GM18907 (cell line): ENCODE data around the gene MYH7.
A peak's percentile ranks its signal among the peaks of the same experiment; 100 is the strongest.
"Not testable (repeated sequence)": the region's sequence is repeated elsewhere in the genome, so short reads cannot be mapped to it uniquely, and the experiment has no call there.

Source experiments
- ATAC-seq: cut with Tn5 transposase; IDR thresholded peaks from one replicate; pipeline ENCODE4 v1.9.1; 2021; ENCODE audit warnings: mild to moderate bottlenecking, moderate library complexity; ENCODE audit not compliant: unreplicated experiment

MYH7 gene

DNA sequence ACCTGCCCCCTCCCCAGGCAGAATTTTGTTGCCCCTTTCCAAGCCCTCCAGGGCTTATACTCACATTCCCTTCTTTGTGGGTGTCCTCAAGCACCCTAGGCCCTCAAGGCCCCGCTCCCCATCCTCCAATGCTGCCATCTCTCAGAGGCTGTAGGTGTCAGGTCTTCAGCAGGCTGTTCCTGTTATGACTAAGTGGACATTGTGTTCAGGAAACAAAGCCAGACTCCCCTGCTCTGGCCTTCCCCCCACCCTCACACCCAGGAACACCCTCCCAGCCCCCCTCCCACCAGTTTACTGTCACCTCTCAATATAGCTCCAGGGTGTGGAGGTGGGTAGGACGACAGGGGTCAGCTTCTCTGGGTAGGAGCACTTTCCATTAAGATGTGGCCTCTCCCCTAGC lies 26.0 kb downstream of the MYH7 start:
- no peak for ATAC-seq

DNA sequence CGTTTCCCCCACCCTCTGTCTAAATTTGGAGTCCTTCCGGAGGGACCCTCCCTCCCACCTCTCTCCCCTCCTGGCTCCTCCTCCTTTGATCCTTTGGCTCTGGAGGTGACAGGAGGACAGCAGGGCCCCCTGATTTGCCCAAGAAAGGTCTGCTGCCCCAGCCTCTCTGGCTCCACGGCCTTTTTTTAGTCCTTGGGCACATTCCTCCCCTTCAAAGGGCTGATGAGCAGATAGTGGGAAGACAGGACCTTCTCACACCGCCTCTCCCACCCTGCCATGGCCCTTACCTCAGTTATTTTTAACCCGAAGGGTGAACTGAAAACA lies 27.2 kb downstream of the MYH7 start:
- ATAC-seq: no peak

DNA sequence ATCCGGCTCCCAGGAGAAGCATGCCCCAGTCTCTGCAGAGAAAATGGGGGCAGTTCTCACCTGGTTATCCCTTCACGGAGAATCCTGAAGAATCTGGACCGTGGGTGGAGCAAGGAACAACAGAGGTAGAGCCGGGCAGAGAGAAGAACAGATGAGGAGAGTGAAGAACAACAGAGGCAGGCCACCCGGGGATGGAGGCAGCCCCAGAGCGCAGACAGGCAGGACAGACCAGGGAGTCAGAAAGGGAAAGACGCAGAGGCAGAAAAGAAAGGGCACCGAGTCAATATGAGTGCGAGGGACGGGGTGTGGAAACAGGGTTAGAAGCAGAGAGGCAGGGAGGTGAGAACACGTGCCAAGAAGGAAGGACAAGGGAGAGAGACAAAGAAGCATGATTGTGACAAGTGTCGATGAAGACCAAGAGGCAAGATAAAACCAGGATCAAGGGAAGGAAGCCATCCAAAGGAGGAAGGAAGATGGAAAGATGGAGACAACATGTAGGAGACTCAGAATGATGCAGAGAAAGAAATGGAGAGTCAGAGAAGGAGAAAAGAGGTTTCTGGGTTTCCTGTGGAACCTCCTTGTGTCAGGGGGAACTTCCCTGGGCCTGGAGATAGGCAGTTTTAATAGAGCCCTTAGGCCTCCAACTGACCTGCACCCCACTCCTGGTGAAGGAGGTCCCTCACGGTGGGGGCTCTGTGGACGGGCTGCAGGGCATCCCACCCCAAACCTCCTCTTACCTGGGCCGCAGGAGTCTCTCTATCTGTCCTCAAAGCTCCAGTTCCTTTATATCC lies 27.7 kb downstream of the MYH7 start, which contains the start of gene MYH6:
TSS of gene MYH6 (minus strand) at position 758 of the 791 bp plus-strand sequence. CDS start 1,050 bp downstream, outside the sequence.
- no peak for ATAC-seq

DNA sequence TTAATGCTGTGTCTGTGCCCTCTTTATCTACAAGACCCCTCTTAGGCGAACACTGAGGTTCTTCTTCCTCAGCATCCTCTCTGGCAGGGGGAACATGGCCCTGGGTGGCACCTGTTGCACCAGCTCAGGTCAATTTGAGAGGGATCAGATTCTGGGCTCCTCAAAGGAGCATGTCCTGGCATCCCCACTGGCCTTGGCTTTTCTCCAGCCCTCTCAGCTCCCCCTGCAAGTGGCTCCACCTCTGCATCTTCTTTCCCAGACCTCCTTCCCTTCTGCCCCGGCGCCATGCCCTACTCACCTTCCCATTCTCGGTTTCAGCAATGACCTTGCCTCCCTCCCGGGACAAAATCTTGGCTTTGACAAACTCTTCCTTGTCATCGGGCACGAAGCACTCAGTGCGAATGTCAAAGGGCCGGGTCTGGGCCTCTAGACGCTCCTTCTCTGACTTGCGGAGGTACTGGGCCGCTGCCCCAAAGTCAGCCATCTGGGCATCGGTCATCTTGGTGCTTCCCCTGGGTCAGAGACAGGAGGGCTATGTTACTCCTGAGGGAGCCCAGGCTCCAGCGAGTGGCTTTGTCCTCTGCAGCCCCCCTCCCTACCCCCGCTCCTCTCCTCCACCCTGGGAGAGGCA lies 28.6 kb downstream of the MYH7 start:
- ATAC-seq: no peak

DNA sequence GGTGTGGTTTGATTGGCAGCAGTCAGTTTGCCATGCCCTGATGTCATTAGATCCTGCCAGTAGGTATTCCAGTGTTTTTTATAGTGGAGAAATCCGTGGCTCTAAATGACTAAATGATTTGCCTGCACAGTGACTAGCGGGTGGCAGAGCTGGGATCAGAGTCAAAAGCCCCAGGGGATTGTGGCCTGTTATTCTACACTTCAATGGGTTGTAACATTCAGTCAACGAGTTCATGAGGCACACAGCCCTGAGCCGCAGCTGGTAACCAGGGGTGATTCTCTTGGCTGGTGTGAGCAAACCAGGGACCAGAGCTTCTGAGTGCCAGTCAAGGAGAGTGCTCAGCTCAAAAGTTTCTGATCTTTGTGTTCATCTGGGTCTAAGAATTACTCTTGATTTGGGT lies 29.2 kb downstream of the MYH7 start:
- peak; percentile 73 for ATAC-seq

DNA sequence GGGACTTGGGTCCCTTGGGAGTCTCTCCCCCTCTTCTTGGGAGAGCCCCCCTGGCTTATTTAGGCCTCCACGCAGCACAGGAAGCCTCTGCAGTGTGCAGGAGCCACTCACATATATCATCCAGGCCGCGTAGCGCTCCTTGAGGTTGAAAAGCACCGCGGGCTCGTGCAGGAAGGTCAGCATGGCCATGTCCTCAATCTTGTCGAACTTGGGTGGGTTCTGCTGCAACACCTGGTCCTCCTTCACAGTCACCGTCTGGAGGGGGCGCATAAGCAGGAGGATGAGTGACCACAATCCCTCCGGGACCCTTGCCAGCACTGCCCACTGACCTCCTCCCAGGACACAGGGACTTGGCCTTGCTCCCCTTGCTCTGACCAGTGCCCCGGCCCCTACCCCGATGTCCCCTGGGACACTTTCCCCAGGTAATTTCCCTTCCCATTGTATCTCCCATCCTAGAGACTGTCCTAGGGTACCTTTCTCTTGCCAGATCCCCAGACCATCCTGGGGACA lies 29.9 kb downstream of the MYH7 start:
- ATAC-seq: no peak

DNA sequence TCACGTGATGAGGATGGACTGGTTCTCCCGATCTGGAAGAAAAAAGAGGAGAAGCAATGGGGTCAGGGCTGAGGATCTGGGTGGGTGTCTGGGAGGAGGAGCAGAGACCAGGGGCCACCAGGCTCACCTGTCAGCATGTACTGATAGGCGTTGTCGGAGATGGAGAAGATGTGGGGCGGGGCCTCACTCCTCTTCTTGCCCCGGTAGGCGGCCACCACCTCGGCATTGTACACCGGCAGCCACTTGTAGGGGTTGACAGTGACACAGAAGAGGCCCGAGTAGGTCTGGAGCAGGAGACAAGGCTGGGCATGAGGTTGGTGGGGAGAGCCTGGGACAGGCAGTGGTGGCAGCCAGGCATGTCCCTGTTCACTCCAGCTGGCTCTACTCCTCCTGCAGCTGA lies 30.4 kb downstream of the MYH7 start:
- no peak for ATAC-seq

DNA sequence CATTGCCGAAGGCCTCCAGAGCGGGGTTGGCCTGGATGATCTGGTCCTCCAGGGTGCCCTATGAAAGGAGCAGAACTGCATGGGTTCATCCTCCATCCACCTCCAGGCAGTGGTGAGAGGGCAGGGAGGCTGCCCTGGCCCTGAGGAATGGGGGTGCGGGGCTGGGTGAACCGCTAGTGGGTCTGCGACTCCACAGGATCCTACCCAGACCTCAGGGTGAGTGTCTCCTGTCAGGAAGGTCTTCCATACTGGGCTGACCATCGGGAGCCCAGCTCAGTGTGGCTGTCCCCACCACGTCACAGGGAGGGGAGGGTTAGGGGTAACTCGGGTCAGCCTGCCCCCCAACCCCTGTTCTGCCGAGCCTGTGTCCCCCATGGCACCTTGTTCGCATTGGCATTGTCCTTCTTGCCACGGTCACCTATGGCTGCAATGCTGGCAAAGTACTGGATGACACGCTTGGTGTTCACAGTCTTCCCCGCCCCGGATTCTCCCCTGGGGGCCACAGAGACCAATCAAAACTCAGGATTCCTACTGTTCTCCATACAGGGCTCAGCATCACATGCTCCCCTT lies 31.0 kb downstream of the MYH7 start:
- ATAC-seq: no peak

DNA sequence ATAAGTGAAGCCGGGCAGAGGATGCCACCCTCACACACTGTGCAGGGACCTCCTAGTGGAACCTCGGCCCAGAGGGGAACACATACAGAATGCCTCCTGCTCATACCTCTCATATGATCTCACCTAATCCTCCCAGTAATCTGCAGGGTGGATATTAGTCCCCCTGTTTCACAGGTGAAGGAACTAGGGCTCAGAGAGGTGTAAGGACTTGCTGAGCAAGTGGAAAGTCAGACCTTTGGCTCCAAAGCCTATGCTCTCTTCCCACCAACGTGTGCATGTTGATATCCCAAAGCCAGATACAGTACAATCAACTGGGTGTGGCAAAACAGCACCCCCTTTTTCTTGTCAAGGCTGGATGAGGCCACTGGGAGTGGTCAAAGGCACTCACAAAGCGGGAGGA lies 31.6 kb downstream of the MYH7 start:
- no peak for ATAC-seq

DNA sequence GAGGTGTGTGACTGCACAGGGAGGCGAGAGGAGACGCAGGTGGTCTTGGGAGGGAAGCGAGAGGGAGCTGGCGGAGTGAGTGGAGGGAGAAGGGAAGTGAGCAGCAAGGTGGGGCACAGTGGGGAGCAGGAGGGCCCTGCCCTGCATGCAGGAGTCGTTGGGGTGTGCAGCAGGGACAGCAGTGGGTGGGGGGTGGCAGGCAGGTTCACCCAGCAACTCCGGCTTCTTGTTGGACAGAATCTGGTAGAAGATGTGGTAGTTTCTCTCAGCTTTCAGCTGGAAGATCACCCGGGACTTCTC lies 32.4 kb downstream of the MYH7 start:
- ATAC-seq: no peak

DNA sequence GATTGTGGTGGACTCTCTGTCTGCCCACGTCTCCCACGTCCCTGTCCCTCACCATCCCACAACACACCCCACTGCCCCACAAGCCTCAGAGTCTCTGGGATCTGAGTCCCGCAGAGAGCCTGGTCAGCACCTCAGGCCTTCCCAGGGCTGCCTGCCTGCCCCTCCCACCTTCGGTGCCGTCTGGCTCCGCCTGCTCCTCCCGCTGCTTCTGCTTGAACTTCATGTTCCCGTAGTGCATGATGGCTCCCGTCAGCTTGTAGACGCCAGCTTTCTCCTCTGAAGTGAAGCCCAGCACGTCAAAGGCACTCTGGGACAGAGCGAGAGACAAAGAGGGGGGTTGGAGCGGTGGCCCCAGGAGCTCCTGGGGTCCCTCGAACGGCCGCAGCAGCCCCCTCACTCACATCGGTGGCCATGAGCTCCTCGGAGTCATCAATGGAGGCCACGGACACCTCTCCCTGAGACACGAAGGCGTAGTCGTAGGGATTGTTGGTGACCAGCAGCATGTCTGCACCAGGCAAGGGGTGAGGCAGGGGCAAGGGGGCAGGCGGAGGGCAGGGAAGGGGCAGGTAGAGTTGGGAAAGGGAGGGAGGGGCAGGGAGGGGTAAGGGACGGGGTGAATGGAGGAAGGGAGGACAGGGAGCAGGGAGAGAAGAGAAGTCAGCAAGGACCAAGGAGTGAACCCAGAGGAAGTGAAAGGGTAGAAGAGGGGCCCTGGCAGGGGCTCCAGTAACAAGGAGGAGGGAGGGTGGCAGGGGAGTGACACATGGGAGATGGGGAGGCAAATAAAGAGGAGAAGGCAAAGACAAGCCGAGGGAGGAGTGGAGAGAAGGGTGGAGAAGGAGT lies 32.9 kb downstream of the MYH7 start:
- no peak for ATAC-seq

DNA sequence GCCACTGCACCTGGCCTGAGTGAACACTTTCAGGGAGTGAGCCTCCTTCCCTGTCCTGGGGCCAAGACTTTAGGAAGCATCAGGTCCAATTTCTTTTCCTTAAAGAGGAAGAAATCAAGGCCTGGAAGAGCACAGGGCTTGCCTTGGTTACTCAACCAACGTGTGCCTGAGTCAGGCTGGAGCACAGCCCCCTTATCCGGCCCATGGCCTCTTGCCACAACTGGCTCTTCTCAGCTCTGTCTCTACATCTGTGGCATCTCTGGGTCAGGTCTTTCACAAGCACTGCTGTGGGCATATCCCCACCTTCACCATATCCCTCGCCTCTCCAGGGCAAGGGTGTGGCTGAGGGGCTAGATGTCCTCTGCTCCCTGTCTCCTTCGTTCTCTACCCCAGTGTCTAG lies 34.2 kb downstream of the MYH7 start:
- no peak for ATAC-seq

DNA sequence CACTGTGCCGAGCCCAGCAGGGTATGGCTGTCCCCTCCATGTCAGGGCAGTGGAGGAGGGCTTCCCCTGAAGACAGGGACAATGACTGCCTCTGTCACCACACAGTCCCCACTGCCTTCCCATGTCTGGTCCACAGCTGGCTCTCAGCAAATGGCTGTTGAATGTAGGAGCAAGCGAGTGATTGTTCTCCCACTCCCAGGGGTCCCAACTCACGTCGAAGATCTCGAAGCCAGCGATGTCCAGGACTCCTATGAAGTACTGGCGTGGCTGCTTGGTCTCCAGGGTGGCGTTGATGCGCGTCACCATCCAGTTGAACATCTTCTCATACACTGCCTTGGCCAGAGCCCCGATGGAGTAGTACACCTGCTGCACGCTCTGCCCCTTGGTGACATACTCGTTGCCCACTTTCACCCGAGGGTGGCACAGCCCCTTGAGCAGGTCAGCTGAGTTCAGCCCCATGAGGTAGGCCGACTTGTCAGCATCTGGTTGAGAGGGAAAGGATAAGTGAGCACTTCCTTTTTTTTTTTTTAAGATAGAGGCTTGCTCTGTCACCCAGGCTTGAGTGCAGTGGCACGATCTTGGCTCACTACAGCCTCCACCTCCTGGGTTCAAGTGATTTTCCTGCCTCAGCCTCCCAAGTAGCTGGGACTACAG lies 34.8 kb downstream of the MYH7 start:
- not testable (repeated sequence) for ATAC-seq

DNA sequence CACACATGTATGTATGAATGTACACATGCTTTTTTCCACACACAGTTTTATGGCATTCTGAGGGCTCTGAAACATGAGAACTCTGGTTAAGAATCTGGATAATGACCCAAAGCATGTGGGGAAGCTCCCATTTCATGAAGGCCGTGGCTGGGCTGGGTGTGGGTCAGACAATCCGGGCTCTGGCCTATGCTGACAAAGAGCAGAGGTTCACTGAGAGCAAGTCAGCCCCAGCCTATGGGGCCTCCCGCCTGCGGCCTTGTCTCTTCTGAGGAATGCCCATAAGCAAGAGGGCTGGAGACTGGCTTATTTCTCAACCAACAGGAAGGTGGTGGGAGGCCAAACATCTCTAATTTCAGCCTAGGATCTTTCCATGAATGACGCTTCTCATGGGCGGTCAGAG lies 35.9 kb downstream of the MYH7 start:
- ATAC-seq: no peak

DNA sequence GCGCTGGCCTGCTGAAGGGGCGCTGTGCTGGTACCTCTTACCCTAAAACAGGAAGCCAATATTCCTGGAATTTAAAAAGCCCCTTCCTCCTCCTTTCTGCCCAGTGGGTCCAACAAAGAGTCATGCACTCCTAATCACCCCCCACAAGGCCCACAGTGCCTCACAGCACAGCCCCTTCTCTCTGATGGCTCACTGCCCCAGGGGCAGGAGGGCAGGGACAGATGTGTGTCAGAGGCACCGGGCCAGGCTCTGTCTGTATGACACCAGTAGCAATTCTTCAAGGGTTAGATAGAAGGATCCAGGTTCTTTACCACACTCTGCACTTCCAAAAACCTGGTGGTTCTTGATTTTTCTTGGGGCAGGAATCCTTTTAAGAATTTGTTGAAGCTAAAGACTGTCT lies 36.3 kb downstream of the MYH7 start:
- ATAC-seq: no peak

DNA sequence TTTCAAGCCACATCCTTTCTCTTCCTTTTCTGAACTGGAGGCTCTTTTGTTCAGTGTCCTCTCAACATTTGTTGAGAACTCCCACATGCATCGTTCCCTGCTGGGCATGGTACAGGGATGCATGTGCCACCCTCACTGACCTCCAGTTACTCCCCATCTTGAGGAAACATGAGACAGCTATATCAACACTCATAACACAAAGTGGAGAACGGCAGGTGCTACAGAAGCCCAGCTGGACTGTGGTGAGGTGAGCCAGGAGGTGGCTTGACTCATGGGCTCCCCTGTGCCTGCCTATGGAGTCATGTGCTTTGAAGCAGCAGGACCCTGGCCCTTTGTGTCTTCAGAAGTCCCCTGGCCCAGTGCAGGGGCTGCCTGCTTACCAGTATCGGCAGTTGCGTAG lies 37.1 kb downstream of the MYH7 start:
- ATAC-seq: no peak

DNA sequence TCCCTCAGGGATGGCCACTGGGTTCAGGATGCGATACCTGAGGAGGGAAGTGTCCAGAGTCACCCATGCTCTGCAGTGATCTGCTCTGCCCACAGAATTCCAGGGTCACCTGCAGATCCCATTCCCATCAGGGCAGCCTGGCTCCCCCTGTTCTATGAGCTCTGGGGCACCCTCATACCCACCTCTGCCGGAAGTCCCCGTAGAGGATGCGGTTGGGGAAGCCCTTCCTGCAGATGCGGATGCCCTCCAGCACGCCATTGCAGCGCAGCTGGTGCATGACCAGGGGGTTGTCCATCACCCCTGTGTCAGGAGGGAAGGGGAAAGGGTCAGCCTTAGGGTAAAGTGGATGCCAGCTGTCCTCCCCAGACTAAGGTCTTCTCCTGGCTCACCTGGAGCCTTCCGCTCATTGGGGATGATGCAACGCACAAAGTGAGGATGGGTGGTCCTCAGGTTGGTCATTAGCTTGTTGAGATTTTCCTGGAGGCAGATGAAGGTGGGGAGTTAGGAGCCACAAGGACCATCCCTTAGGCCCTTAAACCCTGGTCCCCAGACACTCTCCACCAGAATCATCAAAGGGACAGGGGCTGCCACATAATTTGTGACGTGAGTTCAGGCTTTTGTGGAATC lies 38.6 kb downstream of the MYH7 start:
- no peak for ATAC-seq

DNA sequence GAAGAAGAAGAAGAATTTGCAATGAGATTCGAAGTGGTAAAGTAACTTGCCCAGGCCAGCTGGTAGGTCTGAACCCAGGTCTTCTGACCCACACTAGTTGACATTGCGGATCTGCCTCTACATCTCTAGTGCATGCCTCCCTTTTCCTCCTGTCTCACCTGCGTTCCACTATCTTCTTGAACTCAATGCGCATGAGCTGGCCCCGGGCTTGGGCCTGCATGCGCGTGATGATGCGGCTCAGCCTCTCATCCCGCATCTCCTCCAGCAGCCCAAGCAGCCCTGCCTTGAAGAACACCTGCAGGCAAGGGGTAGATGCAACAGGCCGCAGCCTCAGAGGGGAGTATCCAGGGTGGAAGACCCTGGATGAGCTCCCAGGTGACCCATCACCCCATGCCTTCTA lies 39.3 kb downstream of the MYH7 start:
- no peak for ATAC-seq

DNA sequence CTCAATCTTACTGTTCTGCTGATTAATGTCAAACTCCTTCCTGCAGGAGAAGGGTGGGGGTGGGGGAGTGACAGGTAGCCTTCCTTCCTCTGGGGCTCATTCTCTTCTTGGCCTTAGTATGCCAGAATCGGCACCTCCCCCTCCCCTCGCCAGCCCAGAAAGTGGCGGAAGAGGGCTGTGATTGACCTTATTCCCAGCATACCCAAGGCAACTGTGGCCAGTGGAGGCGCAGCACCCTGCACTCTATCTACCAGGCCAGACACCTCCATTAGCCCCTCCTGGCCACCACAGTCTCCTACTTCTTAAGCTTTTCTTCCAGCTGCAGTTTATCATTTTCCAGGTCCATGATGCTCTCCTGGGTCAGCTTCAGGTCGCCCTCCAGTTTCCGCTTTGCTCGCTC lies 42.8 kb downstream of the MYH7 start:
- no peak for ATAC-seq

DNA sequence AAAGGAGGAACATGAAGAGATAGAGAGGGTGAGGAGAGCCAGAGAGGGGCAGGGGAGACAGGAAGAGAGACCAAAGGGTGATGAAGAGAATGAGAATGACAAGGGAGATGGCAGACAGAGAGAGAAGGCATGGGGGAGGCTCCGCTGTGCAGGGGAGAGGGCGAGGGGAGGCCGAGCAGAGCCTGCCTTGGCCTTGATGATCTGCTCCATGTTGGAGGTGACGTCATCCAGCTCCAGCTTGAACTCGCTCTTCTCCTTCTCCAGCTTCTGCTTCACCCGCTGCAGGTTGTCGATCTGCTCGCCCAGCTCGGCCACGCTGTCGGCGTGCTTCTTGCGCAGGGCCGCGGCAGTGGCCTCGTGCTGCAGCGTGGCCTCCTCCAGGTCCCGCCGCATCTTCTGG lies 45.6 kb downstream of the MYH7 start:
- not testable (repeated sequence) for ATAC-seq

DNA sequence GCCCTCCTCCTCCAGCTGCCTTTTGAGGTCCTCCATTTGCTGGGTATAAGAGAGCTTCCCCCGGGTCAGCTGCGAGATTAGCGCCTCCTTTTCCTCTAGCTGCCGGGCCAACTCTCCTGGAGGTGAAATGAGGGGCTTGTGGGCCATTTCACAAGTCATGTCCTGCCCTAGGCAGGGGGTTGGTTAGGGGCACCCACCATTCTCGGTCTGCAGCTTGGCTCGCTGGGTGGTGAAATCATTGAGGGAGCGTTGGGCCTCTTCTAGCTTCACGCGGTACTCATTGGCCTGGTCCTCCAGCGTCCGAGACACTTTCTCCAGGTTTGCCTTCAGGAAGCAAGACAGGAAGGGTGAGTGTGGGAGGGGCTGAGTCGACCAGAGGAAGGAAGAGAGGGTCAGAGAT lies 46.1 kb downstream of the MYH7 start:
- ATAC-seq: no peak
